GM21576 (cell line): Measurements from ENCODE around the gene PPM1F.

Experiments
- ATAC-seq: cut with Tn5 transposase; IDR thresholded peaks from one replicate; pipeline ENCODE4 v1.9.1; 2021; ENCODE audit warnings: mild to moderate bottlenecking, moderate library complexity; ENCODE audit not compliant: unreplicated experiment

The PPM1F gene

DNA sequence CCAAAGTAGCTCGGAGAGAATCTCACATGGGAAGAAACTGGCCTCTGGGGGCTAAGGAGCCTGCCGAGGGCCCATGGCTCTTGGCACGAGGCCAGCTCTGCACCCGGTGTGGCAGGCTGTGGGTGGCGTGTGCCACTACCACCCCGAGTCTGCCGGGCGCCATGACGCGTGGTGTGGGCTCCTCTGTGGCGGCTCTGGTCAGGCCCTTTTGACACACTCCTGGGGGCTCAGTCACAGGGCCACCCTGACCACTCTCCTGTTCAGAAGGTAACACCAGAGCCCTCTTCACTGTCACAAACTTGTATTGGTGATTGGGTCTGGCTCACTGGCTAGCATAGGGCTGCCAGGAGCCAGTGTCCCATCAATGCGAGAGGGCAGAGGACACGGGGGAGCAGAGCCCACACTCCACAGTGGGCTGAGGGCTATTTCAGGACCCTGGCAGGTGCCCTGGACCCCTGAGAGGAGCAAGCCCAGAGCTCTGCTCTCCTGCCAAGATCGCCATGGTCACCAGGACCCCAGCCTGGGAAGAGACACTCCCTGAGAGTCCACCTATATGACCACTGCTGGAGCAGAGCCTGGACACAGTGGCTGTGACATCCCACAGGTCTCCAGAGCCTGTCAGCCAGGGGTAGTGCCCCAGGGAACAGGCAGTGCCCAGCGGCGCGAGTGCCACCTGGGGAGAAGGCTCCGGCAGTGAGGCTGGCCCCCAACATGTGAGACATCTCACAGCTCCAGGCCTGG lies 8.6 kb upstream of the PPM1F start:
- ATAC-seq = no peak

DNA sequence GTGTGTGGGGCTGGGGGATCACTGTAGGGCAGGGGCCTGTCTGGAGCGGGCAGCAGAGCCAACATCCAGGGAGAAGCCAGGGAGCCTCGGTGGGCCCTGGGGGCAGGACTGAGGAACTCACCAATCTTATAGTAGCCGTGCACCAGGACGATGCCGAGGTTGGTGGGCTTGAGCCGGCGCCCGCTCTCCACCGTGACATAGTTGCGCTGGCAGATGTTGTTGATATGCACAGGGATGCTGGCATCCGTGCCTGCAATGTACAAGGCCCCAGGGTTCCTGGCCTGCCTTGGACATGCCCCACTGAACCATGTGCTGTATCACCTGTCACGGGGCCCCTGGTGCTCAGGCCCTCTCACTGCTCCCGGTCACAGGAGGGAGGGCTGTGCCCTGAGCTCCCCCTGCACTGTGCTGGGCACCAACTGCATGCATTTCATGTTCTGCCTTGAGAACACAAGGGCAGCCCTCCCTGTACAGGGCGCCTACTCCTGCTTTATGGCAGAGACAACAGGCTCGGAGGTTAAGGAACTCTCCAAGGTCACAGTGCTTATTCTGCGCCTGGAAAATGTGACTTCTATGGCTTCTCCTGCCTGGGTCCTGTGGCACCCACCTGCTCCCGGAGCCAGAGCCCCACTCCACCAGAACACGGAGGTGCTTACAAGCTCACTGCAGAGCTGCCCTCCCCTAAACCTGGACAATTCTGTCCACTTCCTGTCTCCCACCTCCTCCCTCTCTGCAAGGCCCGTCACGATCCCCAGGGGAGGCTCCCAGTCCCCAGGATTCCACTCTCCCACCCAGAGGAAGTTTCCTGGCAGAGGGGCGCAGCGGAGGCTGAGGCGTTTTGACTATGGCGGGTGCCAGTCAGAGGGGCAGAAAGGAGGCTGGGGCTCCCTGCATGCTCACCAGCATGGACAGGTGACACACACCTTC lies 7.8 kb upstream of the PPM1F start:
- no peak for ATAC-seq

DNA sequence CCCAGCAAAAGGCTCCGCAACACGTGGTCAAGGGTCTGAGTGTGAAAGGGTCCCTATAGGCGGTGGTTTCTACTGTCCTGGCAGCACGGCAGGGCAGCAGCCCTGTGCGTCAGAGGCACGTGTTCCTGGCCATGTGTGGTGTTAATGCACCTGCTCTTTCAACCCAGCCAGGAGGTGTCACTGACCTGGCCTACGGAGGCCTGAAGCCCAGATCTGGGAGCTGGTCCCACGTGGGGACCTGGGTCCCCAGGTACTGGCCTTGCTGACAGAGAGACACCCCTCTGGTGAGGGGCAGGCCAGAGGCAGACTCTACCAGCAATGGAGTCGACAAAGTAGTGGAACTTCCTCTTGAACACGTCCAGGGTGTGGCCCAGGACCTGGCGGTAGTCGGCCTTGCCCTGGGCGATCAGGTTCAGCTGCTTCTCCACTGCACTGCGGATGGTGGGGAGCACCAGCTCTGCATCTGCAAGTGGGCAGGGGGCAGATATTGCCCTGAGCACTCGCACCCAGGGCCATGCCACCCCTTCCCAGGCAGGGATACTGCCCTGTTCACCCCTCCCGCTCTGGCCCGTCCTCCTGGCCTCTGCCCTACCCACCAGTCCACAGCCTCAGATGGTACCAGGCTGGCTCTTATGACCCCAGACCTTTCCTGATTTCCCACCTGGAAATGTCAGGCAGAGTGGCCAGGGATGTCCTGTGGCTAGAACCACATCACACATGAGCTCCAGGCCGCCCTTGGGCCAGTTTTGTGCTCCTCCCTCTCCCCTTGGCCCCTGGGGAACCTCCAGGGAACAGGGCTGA lies 6.8 kb upstream of the PPM1F start:
- no peak for ATAC-seq

DNA sequence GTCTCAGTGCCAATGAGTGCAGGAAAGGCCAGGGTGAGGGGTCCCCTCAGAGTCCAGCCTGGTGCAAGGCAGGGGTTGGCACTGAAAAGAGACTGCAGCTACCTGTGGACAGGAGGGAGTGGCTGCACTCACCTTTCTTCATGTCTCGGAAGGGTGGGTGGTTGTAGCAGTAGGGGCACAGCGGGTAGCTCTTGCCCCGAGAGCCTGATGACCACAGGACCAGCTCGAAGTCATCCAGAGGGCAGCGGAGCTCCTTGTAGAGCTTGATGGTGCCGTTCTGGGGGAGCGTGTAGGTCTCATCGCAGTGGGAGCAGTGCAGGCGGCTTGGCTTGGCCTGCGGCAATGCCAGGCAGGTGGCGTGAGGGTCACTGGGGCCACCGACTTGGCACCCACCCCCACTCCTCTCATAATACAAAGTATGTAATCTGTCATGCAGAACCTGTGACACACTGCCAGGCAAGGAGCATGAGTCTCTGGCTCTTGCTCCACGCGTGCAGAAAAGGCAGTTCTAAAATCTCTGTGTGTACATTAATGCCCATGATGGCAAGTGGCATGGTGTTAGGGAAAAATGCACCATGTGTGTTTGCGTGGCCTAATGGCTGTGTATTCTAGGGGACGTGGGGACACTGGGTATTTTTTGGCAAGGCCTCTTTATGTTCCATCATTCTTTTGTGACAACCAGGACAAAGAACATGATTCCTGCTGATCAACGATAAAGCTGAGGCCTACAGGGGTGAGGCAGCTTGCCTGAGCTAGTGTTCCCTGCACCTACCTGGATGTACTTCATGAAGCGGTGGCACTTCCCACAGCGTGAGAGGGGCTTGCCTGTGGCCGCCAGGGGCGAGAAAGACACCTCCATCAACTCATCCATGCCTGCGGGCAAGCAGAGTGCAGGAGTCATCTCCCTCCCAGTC lies 6.0 kb upstream of the PPM1F start:
- no peak for ATAC-seq

DNA sequence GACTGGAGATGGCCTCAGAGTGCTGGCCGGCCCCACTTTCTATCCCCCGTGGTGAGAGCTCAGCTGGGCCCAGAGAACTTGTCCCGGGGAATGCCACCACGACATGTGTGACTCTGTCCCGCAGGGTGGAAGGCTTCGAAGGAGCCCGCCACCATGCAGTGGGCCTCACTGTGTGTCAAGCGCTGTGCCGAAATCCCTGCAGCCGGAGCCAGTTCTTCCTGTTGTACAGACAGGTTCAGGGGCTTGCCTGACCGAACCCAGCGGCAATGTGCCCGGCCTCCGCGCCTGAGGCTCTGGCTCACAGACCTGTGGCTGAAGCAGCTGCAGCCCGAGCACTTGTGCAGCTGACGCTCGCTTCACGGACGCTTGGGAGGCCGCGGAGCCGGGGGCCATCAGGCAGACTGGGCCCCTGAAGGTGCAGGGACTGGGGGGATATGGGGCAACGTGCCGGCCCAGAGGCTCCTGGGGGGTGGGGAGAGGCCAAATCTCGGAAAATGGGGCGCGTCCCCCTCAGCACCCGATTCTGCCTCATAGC lies 650 bp downstream of the PPM1F start:
- ATAC-seq = peak; percentile 28

DNA sequence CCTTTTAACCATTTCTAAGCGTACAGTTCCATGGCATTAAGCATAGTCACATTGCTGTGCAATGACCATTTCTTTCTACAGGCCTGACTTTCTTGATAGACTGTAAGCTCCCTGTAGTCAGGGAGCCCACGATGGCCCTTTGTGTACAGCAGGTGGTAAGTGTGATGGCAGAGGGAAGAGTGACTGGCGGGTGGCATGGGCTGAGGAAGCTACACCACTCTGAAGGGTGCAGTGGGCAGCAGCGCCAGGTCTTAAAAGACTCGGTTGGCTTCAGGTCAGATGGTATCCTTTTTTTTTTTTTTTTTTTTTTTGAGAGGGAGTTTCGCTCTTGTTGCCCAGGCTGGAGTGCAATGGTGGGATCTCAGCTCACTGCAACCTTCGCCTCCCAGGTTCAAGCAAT lies 1.6 kb downstream of the PPM1F start:
- no peak for ATAC-seq

DNA sequence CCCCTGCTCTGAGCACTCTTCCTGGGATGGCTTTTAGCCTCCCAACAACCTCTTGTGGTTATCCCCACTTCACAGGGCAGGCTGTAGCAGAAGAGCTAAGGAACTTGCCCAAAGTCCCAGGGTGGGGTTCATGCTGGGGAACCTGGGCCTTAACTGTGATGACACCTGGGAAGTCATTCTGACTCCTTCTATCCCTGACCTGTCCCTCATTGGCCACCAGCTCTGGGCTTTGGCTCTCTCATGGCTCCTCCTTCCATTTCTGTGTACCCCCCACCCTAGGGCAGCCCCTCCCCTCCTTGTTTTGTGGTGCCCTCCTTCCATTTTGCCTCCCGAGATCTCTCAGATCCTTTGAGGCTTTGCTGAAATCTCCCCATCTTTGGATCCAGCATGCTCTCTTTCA lies 2.7 kb downstream of the PPM1F start:
- no peak for ATAC-seq

DNA sequence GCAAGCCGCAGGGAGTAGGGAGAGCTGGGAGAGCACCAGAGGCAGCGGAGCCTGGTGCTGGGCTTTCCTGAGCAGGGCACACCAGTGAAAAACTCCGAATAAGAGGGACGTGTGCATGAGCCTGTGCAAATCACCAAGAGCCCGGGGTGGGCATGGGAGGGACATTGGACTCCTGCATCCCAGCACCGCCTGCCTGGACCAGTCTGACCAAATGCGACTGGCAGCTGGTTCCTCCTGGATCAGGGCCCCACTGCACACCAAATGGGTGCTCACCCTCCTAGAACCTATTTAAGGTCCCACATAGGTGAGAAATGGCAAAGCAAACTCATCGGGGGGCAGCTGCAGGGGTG lies 3.1 kb downstream of the PPM1F start:
- ATAC-seq = no peak

DNA sequence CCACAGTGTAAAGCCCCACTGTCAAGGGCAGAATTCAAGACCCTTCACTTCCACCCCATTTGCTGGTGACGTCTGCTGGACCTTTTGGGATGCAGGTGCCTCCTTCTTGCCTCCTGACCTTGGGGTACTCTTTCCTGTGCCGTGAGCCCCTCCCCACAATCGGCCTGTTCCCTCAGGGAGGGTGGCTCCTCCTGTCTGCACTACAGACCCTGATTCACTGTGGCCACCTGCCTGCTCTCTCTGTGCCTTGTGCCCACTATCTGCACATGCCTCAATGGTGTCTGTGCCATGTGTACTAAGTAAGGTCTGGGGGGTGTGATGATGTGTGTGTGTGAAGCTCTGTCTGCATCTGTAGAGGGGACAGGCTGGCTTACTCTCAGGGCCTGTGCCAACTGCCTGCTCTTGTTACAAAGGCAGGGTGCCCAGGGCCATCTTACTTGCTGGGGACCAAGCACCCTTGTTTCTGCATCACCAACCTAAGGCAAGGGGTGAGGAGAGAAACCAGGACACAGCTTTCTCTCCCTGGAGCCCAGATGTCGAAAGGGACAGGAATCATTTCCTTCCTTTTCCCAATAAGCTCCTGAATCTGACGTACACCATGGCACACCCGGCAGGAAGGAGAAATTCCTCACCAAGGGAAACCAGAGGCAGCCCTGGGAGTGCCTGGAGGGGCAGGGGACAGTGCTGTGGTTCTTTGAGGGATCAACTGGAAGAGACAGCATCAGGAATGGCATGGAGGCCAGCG lies 3.7 kb downstream of the PPM1F start:
- no peak for ATAC-seq

DNA sequence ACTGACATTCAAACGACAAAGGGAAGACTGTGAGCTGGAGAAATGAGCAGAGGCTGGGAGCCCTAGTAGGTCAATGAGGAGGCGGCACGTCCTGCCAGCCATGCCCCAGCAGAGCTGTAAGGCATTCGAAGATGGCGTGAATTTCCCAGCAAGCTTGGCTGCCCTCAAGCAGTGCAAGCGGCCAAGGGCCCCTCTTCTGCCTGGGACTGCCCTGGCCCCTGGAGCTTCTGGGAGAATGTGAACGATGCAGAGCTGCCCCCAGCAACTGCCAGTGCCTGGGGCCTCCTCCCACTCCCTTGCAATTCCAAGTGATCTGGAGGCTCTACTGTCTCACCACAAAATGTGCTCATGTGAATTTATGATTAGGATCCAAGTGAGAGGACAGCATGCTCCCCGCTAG lies 4.3 kb downstream of the PPM1F start:
- ATAC-seq = no peak

DNA sequence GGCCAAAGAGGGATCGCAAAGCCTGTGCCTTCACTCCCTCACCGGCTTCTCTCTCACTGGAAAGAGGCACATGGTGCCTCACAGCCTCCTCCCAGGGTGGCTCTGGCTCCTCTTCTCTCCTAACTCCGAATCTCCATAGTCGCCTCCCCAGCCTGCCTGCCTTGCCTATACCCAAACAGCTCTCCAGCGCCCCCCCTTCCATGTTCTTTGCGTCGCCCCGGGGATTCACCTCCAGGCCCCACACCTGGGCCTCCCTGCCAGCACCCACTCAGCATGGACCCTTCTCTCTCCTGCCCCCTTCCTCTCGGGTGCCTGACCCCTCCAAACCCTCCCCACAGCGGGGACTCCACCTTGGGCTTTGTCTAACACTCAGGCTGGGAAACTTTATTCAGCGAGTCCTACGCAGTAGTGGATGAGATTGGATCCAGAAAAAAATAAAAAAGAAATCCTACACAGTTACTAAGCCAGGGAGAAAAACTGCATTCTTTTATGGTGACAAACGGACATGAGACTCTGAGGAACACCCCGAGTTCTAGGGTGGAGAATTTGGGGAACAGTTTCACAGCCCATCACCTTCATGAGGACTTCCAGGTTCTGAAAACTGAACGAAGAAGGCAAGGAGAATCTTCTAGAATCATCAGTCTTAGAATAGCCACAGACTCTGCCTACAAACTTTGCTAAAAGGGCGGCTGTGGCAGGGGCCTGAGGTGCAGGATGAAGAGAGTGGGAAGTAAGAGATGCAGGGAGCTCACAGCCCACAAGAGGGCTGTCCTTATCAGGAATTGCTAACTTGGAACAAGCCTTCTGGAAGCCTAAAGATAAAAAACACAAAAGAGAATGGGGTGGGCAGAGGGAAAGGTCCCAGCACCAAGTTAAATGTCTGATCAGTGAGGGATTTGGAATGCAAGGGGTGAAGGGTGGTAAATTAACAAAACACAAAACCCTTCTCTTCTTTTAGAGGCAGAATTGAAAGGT lies 5.3 kb downstream of the PPM1F start:
- no peak for ATAC-seq

DNA sequence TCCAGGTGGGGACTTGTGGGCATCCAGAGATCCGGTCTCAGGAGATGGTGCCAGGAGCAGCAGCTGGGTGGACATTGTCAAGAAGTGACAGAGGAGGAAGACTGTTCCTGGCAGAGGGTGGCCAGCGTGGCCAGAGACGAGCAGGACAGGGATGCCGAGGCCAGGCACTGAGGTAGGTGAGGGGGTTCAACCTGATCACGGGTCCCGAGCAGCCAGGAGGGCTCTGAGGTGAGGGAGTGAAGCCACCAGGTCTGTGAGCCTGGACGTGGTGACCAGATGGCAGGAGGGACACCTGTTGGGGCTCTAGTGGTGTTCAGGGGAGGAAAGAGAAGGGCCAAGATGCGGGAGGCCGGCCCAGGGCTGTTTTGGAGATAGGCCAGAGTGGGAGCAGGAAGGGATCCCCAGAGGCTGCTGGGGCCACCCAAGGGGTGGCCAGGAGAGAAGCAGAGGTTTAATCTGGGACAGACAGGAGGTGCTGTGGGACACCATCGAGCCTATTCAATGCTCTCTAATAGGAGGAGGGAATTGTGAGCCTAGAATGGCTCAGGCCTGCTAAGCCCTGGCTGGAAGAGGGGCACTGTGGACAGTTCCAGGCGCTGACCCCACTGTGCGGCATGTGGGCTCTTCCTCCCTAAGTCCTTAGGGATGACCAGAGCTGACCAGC lies 6.3 kb downstream of the PPM1F start:
- no peak for ATAC-seq

DNA sequence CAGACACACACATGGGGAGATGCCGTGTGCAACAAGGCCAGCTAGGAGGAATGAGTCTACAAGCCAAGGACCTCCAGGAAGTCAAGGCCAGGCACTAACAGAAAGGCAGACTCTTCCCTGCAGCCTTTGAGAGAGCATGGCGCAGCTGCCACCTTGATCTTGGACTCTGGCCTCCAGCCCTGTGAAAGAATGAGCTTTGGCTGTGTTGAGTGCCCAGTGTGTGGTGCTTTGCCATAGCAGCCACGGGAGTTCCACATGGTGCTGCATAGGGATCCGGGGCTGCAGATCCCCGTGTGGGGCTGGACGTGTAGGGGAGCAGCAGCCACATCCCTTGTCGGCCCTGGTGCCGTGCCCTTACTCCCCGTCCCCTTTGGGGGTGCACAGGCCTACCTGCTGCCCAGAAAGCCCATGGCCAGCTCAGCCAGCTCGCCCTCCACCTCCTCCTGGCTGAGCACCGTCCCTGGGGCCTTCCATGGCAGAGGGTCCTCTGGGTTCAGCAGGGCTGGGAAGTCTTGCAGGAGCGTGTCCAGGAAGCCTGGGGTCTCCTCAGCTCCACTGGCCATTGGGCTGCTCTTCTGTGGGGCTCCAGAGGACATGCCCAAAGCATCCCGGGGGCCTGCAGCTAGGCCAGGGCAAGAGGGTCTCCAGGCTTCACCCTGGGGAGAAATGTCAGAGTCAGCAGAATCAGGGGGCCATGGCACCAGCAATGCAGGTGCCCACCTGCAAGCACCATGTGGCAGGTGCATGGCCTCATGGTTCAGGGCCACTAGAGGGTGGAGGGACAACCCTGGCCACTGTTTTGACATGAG lies 7.0 kb downstream of the PPM1F start:
- no peak for ATAC-seq

DNA sequence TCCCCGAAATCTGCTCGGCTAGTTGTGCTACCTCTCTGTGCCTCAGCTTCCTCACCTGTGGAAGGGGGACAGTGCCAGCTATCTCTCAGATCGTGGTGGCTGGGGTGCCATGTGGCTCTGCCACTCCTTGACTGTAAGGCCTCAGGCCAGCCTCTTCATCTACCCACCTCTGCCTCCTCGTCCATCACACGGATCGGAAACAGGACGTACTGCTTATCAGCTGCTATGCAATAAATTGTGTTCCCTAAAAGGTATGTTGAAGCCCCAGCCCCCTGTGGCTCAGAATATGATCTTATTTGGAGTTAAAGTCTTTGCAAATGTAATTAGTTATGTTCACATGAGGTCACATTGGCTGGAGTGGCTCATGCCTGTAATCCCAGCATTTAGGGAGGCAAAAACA lies 7.8 kb downstream of the PPM1F start:
- no peak for ATAC-seq

DNA sequence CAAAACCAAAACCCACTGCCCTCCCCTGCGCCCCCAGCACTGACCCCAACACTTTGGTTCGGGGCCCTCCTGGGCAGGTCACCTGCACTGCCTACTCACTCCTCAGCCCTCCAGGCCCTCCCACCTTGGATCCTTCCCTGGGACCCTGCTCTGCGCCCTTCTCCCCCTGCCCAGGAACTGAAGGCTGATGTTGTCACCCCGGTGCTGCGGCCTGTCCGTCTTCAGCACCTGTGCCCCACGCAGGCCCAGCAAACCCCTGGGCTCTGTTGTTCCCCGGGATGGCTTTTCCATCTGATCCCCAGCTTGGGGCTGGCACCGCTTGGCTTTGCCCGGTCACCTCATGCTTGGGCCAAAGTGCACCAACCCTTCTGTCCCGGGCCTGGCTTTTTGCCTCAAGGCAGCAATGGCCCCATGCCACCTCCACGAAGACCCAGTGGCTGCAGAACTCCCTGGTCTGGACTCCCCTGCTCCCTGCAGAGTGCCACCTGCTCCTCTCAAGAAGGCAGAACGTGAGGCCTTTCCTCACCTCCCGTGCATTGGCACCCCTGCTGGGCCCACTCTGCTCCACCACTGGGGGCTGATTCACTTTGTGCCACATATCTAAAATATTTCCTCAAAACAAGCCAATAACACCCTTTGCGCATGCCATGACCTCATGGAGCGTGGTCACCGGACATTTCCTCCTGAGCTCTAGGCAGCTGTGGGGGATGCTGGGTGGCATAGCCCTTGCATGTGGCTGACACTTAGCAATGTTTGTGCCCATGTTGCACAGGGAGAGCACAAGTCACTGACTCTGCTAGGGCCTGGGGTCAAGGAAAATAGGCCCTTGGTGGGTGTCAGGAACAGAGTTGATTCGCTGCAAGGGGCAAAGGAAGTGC lies 8.8 kb downstream of the PPM1F start:
- no peak for ATAC-seq
